Keratinocyte (primary cell): ENCODE measurements around the gene TECTB. TPM values are rescaled to one million over a fixed set of nuclear protein-coding genes. Genes with fewer than 3 reads are reported as not detected.

ENCODE experiments used
- DNase-seq: peaks from one replicate; pipeline ENCODE4 v3.0.0-alpha.2; 2011; ENCODE audit warnings: low read depth, missing footprints, low spot score
- FAIRE-seq: peaks from 2 replicates; lab custom pipeline; 2011; peaks lifted over from hg19 to GRCh38; lab: Jason Lieb, UNC
- H2AFZ ChIP-seq: 2 replicates; pipeline ENCODE4 v1.6.0; 2012; ENCODE audit warnings: low read length, control low read depth, inconsistent platforms; ENCODE audit not compliant: control insufficient read depth
- H3K27ac ChIP-seq: 2 replicates; pipeline ENCODE4 v1.5.1; 2011; ENCODE audit warnings: low read length; ENCODE audit not compliant: control insufficient read depth, insufficient read depth
- H3K27me3 ChIP-seq: 3 replicates; pipeline ENCODE4 v1.6.0; 2011; ENCODE audit warnings: low read length; ENCODE audit not compliant: control insufficient read depth, insufficient read depth; ENCODE audit errors: extremely low read depth
- H3K36me3 ChIP-seq, 2 experiments: 2 replicates in 1 of 2; 3 replicates in 1 of 2; pipeline ENCODE4 v1.5.1; 2011; ENCODE audit warnings: low read length in 2 of 2, mild to moderate bottlenecking in 1 of 2; ENCODE audit not compliant: control insufficient read depth in 2 of 2, insufficient read depth in 2 of 2; ENCODE audit errors: extremely low read depth in 1 of 2
- H3K4me1 ChIP-seq: 3 replicates; pipeline ENCODE4 v1.5.1; 2011; ENCODE audit warnings: low read length; ENCODE audit not compliant: control insufficient read depth, insufficient read depth; ENCODE audit errors: extremely low read depth
- H3K4me2 ChIP-seq: 3 replicates; pipeline ENCODE4 v1.6.0; 2011; ENCODE audit warnings: low read depth, low read length; ENCODE audit not compliant: control insufficient read depth, insufficient read depth; ENCODE audit errors: extremely low read depth
- H3K4me3 ChIP-seq, 3 experiments: fragments of 200-600 bp in 1 of 3; sonication (generic) in 1 of 3; 2 replicates in 2 of 3; 3 replicates in 1 of 3; pipeline ENCODE4 v1.5.1; 2011 to 2016; ENCODE audit warnings: low read length in 3 of 3, mild to moderate bottlenecking in 3 of 3, control low read depth in 2 of 3, inconsistent platforms in 1 of 3, low read depth in 1 of 3, mixed read lengths in 1 of 3, mixed run types in 1 of 3, moderate library complexity in 1 of 3; ENCODE audit not compliant: control insufficient read depth in 2 of 3, insufficient read depth in 2 of 3; ENCODE audit errors: extremely low read depth in 1 of 3
- H3K79me2 ChIP-seq: 2 replicates; pipeline ENCODE4 v1.6.0; 2012; ENCODE audit warnings: low read length; ENCODE audit not compliant: control insufficient read depth, insufficient read depth
- H3K9ac ChIP-seq: 3 replicates; pipeline ENCODE4 v1.6.0; 2011; ENCODE audit warnings: low read length; ENCODE audit not compliant: control insufficient read depth, insufficient read depth; ENCODE audit errors: extremely low read depth
- H3K9me1 ChIP-seq: 3 replicates; pipeline ENCODE4 v1.6.0; 2011; ENCODE audit warnings: low read length; ENCODE audit not compliant: control insufficient read depth, insufficient read depth; ENCODE audit errors: extremely low read depth
- H3K9me3 ChIP-seq: 2 replicates; pipeline ENCODE4 v1.5.1; 2012; ENCODE audit warnings: low read depth, low read length; ENCODE audit not compliant: control insufficient read depth
- H4K20me1 ChIP-seq: 3 replicates; pipeline ENCODE4 v1.6.0; 2011; ENCODE audit warnings: low read length; ENCODE audit not compliant: control insufficient read depth, insufficient read depth; ENCODE audit errors: extremely low read depth
- CTCF ChIP-seq, 3 experiments: IDR thresholded peaks in 1 of 3; conservative IDR thresholded peaks in 1 of 3; optimal IDR thresholded peaks in 1 of 3; 2 replicates in 2 of 3; 3 replicates in 1 of 3; pipeline versions ENCODE3 to v1.5.1; 2011; ENCODE audit warnings: low read length in 3 of 3, mild to moderate bottlenecking in 3 of 3, moderate library complexity in 2 of 3, control low read depth in 1 of 3, inconsistent platforms in 1 of 3; ENCODE audit not compliant: insufficient read depth in 2 of 3; ENCODE audit errors: extremely low read depth in 1 of 3
- EZH2 ChIP-seq: IDR thresholded peaks from one replicate; pipeline ENCODE4 v1.6.1; 2012; ENCODE audit warnings: inconsistent platforms, mild to moderate bottlenecking, low read length, moderate library complexity
- dilution Hi-C: fragments of 300-500 bp; cut with MboI; formaldehyde crosslinking; loops from one replicate; pipeline ENCODE4 v1.7.0; 2020; ENCODE audit warnings: low sequenced_read_pairs; ENCODE audit not compliant: extremely low pct_ligation_motif_present
- polyA plus RNA-seq, 5 experiments: library from polyadenylated mRNA; depleted of rRNA in 3 of 5; stranded (reverse) in 3 of 5; stranded (forward) in 1 of 5; unstranded in 1 of 5; fragments of >200 nt; gene quantifications; 1 replicate in 1 of 5; 2 replicates in 3 of 5; 3 replicates in 1 of 5; pipeline versions ENCODE4 v1.2.1 to v1.2.3, GENCODE V29; 2011 to 2012; ENCODE audit warnings: missing spikeins in 2 of 5, low read depth in 1 of 5, low replicate concordance in 1 of 5

Gene TECTB
- polyA plus RNA-seq, 1 donor (not counting 4 experiments of a cell fraction or from before 2014, with no cell fraction given): not detected

- H3K9ac ChIP-seq: no peak overlapping the region
- no peaks in the 10 kb centered on the region for H3K36me3 ChIP-seq
These were observed 55.8 kb downstream of the TECTB start for GRCh38 chr10:112338957-112339356.

GRCh38 chr10:112340601-112341000 lies 57.4 kb downstream of the TECTB start:
- Histone ChIP-seq H3K4me3 (no peak overlapping the region), H3K9me1 (no peaks in the 10 kb centered on the region), H3K79me2 (no peaks in the 10 kb centered on the region), H4K20me1 (no peaks in the 10 kb centered on the region), H3K27me3 (no peaks in the 10 kb centered on the region), H2AFZ (no peak overlapping the region), H3K4me2 (no peak overlapping the region), H3K9ac (no peak overlapping the region), H3K36me3 (no peaks in the 10 kb centered on the region), H3K27ac (no peak overlapping the region), H3K4me1 (no peaks in the 10 kb centered on the region), H3K9me3 (no peaks in the 10 kb centered on the region)
- dilution Hi-C loops: no loop called here
- DNase-seq (no peak), FAIRE-seq (no peak)
- TF ChIP-seq EZH2 (no peak), CTCF (optimal IDR thresholded peaks at IDR 0.05 in 1 of 3, IDR thresholded peaks at IDR 0.05 in 1 of 3, conservative IDR thresholded peaks at IDR 0.05 in 1 of 3; ENCODE audit: extremely low read depth in 1 of 3, insufficient read depth in 2 of 3, low read length in 3 of 3) (no peak)

More at GRCh38 chr10:112338957-112339356, 55.8 kb downstream of the TECTB start:
- H3K79me2 ChIP-seq: no peaks in the 10 kb centered on the region
- no peak for DNase-seq
- no peaks in the 10 kb centered on the region for H4K20me1 ChIP-seq
- no peak overlapping the region for H2AFZ ChIP-seq
- dilution Hi-C loops: no loop called here
- H3K4me1 ChIP-seq: no peaks in the 10 kb centered on the region
- TF ChIP-seq CTCF (optimal IDR thresholded peaks at IDR 0.05 in 1 of 3, IDR thresholded peaks at IDR 0.05 in 1 of 3, conservative IDR thresholded peaks at IDR 0.05 in 1 of 3; ENCODE audit: extremely low read depth in 1 of 3, insufficient read depth in 2 of 3, low read length in 3 of 3) (no peak), EZH2 (no peak)
- no peak overlapping the region for H3K27ac ChIP-seq
- H3K9me1 ChIP-seq: no peaks in the 10 kb centered on the region
- no peaks in the 10 kb centered on the region for H3K9me3 ChIP-seq
- no peak for FAIRE-seq
- H3K4me2 ChIP-seq: no peak overlapping the region
- H3K4me3 ChIP-seq: no peak overlapping the region
- no peaks in the 10 kb centered on the region for H3K27me3 ChIP-seq
